Measurements from ENCODE around the gene SULT2A1. TPM values are rescaled to one million over a fixed set of nuclear protein-coding genes. Genes with fewer than 3 reads are reported as not detected.

The SULT2A1 gene
- total and polyA plus RNA-seq, 2 of the 8 experiments (the other 6 are each of a cell fraction or from before 2014, with no cell fraction given) = not detected

DNA sequence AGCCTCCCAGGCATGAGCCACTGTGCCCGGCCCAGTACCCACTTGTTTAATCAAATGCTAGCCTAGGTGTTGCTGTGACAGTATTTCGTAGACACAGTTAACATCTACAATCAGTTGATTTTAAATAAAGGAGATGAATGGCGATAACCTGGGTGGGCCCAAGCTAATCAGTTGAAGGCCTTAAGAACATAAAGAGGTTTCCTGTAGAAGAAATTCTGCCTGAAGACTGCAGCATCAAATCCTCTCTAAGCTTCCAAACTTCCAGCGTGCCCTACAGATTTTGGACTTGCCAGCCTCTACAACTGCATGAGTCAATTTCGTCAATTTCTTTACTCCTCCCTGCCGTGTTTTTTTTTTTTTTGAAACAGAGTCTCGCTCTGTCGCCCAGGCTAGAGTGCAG lies 13.2 kb upstream of the SULT2A1 start:
- H2BK5ac ChIP-seq (ENCODE audit: low read depth, low read length) = no peak overlapping the region
- H3K4me3 ChIP-seq (ENCODE audit: extremely low read depth in 1 of 4, insufficient read depth in 2 of 4, low read depth in 3 of 4, low read length in 4 of 4) = no peak overlapping the region
- H4K20me1 ChIP-seq (replicated peaks in 1 of 2; ENCODE audit: control insufficient read depth in 1 of 2, insufficient read depth in 2 of 2, low read length in 2 of 2) = no peaks in the 10 kb centered on the region
- H2BK15ac ChIP-seq (ENCODE audit: low read length) = no peak overlapping the region
- no peak overlapping the region for H2BK120ac ChIP-seq (replicated peaks; ENCODE audit: low read depth, low read length)
- no peaks in the 10 kb centered on the region for H3K79me2 ChIP-seq (ENCODE audit: control insufficient read depth in 1 of 2, insufficient read depth in 2 of 2, low read length in 2 of 2)
- no peak for FAIRE-seq
- H3K9ac ChIP-seq (replicated peaks in 1 of 4; ENCODE audit: extremely low read depth in 1 of 4, low read depth in 3 of 4, low read length in 3 of 4) = no peak overlapping the region
- WGBS, 2 experiments (ENCODE audit: extremely low coverage in 1 of 2, insufficient coverage in 1 of 2, insufficient read length in 1 of 2, insufficient replicate concordance in 2 of 2, low coverage in 1 of 2, low lambda C conversion rate in 2 of 2, missing lambda C conversion rate in 1 of 2) = 85% methylated on average over 6 of the region's 8 CpGs; no CpG with 5 or more reads in 1 of the 2 experiments
- CTCF ChIA-PET (ENCODE audit: partially characterized antibody) = no interaction called here
- H2BK12ac ChIP-seq (ENCODE audit: low read depth, low read length) = no peak overlapping the region
- no peak overlapping the region for H2AK5ac ChIP-seq (ENCODE audit: low read depth, low read length)
- H3K4me2 ChIP-seq (ENCODE audit: insufficient read depth in 1 of 2, low read depth in 2 of 2, low read length in 2 of 2) = no peak overlapping the region
- H3K18ac ChIP-seq (ENCODE audit: extremely low read depth, low read length) = no peak overlapping the region
- no peak overlapping the region for H2AFZ ChIP-seq (ENCODE audit: low read length)
- H3K4ac ChIP-seq (replicated peaks; ENCODE audit: insufficient read length, low read depth, low read length) = no peak overlapping the region
- H3K14ac ChIP-seq (ENCODE audit: insufficient read length) = no peak overlapping the region
- no peak overlapping the region for H3K56ac ChIP-seq (replicated peaks; ENCODE audit: insufficient read length, low read depth, low read length)
- no peaks in the 10 kb centered on the region for H3K27me3 ChIP-seq (replicated peaks in 1 of 4; ENCODE audit: control insufficient read depth in 3 of 4, extremely low read depth in 1 of 4, insufficient read depth in 3 of 4, low read length in 3 of 4)
- H3K23ac ChIP-seq (ENCODE audit: insufficient read length) = no peak overlapping the region
- H3K79me1 ChIP-seq (ENCODE audit: low read depth, low read length) = no peaks in the 10 kb centered on the region
- POLR2A ChIA-PET (ENCODE audit: partially characterized antibody) = no interaction called here
- H3K27ac ChIP-seq (ENCODE audit: low read depth, low read length) = no peak overlapping the region
- no peaks in the 10 kb centered on the region for H3K4me1 ChIP-seq (replicated peaks in 1 of 4; ENCODE audit: control insufficient read depth in 3 of 4, insufficient read depth in 4 of 4, low read length in 3 of 4)
- no peak overlapping the region for H2BK20ac ChIP-seq (ENCODE audit: low read length)
- no peak overlapping the region for H4K91ac ChIP-seq (replicated peaks; ENCODE audit: insufficient read length, low read length)
- no peaks in the 10 kb centered on the region for H3K23me2 ChIP-seq (ENCODE audit: low read depth, low read length)
- H4K5ac ChIP-seq (ENCODE audit: insufficient read length, low read depth, low read length) = no peak overlapping the region
- H3K9me3 ChIP-seq (ENCODE audit: insufficient read depth in 2 of 2, low read depth in 1 of 2, low read length in 1 of 2) = no peaks in the 10 kb centered on the region
- H3K36me3 ChIP-seq (ENCODE audit: control insufficient read depth in 2 of 4, insufficient read depth in 4 of 4, low read length in 3 of 4) = no peaks in the 10 kb centered on the region
- H4K8ac ChIP-seq (ENCODE audit: extremely low read depth, insufficient read depth, low read length) = no peak overlapping the region
- DNase-seq (ENCODE audit: low read depth in 1 of 2, low spot score in 2 of 2) = no peak
- TF ChIP-seq SIX5 (IDR thresholded peaks at IDR 0.05; ENCODE audit: low read depth, low read length) (no peak), ATF2 (IDR thresholded peaks at IDR 0.05; ENCODE audit: low read length) (no peak), CEBPB (IDR thresholded peaks at IDR 0.05; ENCODE audit: low read depth, low read length) (no peak), CTCF (IDR thresholded peaks at IDR 0.05; ENCODE audit: control extremely low read depth in 1 of 3, insufficient read depth in 1 of 3, low read depth in 1 of 3, low read length in 3 of 3) (no peak), YY1 (IDR thresholded peaks at IDR 0.05; ENCODE audit: low read depth, low read length) (no peak), ZNF274 (IDR thresholded peaks at IDR 0.05; ENCODE audit: borderline replicate concordance, extremely low read depth, low read length) (no peak), BACH1 (IDR thresholded peaks at IDR 0.05; ENCODE audit: low read length) (no peak), RFX5 (IDR thresholded peaks at IDR 0.05; ENCODE audit: borderline replicate concordance, low read depth, low read length) (no peak), NANOG (IDR thresholded peaks at IDR 0.05; ENCODE audit: insufficient read depth, low read depth, low read length, poor library complexity, severe bottlenecking) (no peak), CTBP2 (IDR thresholded peaks at IDR 0.05; ENCODE audit: borderline replicate concordance, insufficient read depth, insufficient read length, low read length) (no peak)
